HG03095 (cell line): ENCODE measurements around the gene TLE4.
"Not testable (repeated sequence)": the region's sequence is repeated elsewhere in the genome, so short reads cannot be mapped to it uniquely, and the experiment has no call there.

Experiments used
- ATAC-seq: cut with Tn5 transposase; IDR thresholded peaks from one replicate; pipeline ENCODE4 v1.9.1; 2021; ENCODE audit warnings: moderate library complexity; ENCODE audit not compliant: unreplicated experiment

Gene TLE4

GRCh38 chr9:79598562-79599345 lies 27.0 kb downstream of the TLE4 start:
- ATAC-seq = no peak

- ATAC-seq = no peak
Measured at GRCh38 chr9:79600466-79600865, 28.7 kb downstream of the TLE4 start.

- ATAC-seq = no peak
Measured at GRCh38 chr9:79603222-79603920, 31.6 kb downstream of the TLE4 start.

- no peak for ATAC-seq
Measured at GRCh38 chr9:79604149-79604548, 32.4 kb downstream of the TLE4 start.

- no peak for ATAC-seq
Measured at GRCh38 chr9:79604921-79605562, 33.3 kb downstream of the TLE4 start.

- not testable (repeated sequence) for ATAC-seq
Measured at GRCh38 chr9:79606529-79606928, 34.8 kb downstream of the TLE4 start.

GRCh38 chr9:79609468-79610018 lies 37.8 kb downstream of the TLE4 start:
- ATAC-seq = no peak

- no peak for ATAC-seq
Measured at GRCh38 chr9:79610019-79610631, 38.4 kb downstream of the TLE4 start.

GRCh38 chr9:79610791-79611614 lies 39.2 kb downstream of the TLE4 start:
- ATAC-seq = no peak

- no peak for ATAC-seq
Measured at GRCh38 chr9:79613145-79613544, 41.4 kb downstream of the TLE4 start.

- no peak for ATAC-seq
Measured at GRCh38 chr9:79615038-79615437, 43.3 kb downstream of the TLE4 start.

GRCh38 chr9:79616013-79616412 lies 44.2 kb downstream of the TLE4 start:
- no peak for ATAC-seq

- no peak for ATAC-seq
Measured at GRCh38 chr9:79616971-79617370, 45.2 kb downstream of the TLE4 start.

GRCh38 chr9:79617395-79617794 lies 45.6 kb downstream of the TLE4 start:
- no peak for ATAC-seq

- no peak for ATAC-seq
Measured at GRCh38 chr9:79619930-79620329, 48.2 kb downstream of the TLE4 start.

- no peak for ATAC-seq
Measured at GRCh38 chr9:79621916-79622575, 50.3 kb downstream of the TLE4 start.

GRCh38 chr9:79623799-79624721 lies 52.3 kb downstream of the TLE4 start:
- ATAC-seq = peak; percentile 85

- ATAC-seq = no peak
Measured at GRCh38 chr9:79629721-79630120, 58.0 kb downstream of the TLE4 start.
